GM15510 (cell line): ENCODE data around the gene ADAMTS17.

Experiments used
- POLR2A ChIP-seq: IDR thresholded peaks from 3 replicates; pipeline ENCODE4 v1.6.1; 2011; ENCODE audit warnings: borderline replicate concordance; ENCODE audit not compliant: insufficient read length; ENCODE audit errors: extremely low read depth

Gene ADAMTS17

DNA sequence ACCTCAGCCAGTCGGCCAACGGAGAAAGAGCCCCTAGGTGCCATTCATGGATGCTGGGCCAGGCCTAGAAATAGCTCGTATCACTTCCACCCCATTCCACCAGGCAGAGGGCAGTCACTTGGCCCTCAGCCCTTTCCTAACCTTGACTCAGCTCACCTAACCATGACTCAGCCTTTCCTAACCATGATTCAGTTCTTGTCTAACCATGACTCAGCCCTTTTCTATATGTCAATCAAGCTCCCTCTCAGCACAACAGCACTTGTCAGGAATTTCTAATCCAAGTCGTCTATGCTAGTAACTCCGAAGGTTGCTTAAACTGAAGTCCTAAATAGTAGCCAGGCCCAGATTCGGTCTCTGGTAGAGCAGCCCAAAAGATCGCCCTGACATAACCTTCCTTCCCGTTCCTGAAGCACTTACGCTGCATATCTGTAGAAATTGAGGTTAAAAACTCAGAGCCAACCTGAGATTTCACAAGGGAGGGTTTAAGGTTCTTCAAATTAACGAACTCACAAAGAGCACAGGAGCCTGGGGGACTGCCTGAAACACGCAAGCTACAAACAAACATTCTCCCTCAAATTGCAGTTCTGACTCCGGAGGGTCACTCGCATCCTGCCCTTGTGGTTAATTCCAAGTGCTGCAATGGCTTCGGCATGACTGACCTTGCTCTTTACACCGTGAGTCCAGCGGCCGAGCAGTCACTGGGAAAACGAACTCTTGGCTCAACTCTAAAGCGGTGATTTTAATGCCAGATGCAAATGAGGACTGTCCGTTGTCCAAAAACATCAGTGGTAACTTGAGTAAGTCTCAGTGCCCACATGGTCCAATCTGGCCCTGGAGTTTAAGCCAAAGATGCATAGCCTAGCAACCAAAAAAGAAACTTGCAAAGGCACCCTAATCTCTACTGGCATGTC lies 99.9 kb downstream of the ADAMTS17 start:
- TF ChIP-seq POLR2A, result no peak

GRCh38 chr15:100236981-100237720 lies 104.6 kb downstream of the ADAMTS17 start:
- TF ChIP-seq POLR2A, result no peak

DNA sequence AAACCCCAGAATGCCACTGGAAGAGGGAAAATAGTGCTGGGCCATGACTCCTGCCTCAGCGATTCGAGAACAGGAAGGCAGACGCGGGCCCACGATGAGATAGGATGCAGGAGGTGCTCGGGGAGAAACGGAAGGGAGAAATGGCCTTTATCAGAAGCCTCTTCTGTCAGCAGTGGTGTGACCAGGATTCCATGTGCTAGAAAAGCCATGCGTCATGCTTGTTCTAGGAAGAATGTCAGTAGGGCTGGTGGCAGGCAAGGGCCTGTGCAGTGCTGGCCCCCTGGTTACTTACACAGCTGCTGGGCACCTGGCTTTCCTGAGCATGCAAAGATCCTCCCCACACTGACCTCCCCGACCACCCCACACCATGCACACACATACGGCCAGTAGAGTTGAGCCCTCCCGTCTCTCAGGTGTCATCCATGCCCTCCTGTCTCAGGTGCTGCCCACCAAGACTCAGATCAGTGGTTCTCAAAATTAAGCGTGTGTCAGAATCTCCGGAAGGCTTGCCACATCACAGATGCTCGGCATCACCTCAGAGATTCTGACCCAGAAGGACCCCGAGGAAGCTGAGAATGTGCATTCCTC lies 106.7 kb downstream of the ADAMTS17 start:
- no peak for TF ChIP-seq POLR2A

DNA sequence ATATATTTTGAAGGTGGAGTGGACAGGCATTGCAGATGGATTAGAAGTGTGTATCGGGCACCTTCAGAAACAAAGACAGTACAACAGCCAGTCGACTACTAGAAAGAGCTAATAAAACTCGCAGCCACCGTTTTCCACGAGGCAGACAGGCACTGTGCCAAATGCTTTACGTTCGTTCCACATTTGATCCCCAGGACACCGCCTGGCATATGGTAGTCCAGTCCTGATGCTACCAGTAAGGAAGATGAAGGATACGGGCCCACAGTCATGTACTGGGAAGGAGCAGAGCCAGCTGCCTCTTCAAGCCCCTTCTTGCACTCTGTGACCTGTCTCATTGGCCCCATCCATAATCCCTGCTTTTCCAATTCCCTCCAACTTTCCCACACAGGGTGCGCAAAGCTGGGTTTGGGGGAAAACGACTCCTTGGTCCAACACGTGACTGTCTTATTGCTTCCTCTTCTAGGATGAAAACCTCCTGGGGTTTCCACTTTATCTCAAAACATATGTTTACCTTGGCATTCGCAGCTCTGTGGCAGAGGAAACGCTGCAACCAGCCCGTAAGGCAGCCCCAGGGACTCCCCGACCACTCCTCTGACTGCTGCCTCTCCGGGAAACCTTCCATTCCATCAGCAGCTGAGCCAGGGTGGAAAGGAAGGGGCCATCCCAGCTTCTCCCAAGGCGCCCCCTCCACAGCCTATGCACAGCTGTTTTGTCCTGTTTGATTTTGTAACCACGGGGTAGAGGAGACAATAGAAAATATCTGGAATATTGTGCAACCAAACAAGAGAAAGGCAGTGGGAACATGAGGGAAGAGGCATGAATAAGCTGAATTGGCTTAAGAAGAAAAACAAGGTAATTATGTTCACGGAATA lies 107.4 kb downstream of the ADAMTS17 start:
- no peak for TF ChIP-seq POLR2A

DNA sequence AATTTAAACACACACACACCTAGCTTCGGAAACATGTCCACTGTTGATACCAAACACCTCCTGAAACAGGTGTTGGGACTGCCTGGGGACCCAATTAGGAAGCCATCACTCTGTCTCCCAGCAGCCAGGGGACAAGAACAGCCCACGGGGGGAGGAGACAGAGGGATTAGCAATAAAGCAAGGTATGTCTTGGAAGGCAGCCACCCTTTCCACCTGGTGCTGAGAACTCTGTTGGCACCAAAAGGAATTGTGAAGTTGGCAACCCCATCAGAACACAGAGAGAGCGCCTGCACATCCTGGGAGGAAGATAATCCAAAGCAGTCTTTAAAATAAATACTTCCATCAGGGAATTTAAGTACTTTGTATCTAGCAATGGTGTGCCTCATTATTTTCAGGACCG lies 111.0 kb downstream of the ADAMTS17 start:
- TF ChIP-seq POLR2A, result no peak

DNA sequence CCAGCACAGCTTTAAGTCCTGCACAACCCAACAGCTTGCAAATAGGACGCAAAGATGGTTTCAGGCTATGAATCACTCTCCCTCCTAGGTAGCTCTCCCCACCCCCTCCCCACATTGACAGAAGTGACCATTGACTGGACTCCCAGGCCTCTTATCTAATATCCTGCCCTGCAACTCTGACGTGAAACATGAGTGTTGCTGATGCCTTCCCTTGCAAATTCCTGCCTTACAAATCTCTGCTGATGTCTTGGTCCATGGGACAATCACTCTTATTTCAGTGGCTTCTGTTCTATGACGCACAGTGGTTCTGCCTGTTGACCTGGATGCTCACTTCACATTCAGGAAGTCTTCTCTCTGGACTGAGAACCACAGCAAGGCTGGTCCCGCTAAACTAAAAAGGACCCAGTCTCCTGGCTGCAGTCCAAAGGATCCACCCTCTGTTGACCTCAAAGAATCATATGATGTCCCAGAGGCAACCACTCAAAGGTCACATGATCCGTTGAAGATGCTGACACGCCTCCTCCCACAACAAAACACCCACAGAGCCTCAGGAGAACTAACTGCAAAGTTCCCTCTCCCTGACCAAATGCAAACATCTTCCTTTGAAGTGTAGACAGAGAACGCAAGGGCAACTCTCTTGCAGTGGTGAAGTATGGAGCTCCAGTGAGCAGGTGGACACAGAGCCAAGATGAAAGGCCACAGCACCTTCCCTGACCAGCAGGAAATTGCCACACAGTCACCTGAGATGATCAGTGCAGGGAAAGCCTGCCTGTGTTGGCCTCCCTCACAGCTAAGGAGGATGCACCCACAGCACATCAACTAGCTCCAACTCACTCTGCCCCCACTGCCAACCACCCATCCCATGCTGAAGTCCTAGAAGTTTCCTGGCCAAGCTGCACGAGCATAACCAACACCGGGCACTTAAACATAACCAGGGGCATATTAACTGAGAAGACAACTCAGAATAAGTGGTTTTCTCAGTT lies 112.3 kb downstream of the ADAMTS17 start:
- TF ChIP-seq POLR2A, result no peak

GRCh38 chr15:100227781-100228180 lies 114.0 kb downstream of the ADAMTS17 start:
- TF ChIP-seq POLR2A, result no peak

DNA sequence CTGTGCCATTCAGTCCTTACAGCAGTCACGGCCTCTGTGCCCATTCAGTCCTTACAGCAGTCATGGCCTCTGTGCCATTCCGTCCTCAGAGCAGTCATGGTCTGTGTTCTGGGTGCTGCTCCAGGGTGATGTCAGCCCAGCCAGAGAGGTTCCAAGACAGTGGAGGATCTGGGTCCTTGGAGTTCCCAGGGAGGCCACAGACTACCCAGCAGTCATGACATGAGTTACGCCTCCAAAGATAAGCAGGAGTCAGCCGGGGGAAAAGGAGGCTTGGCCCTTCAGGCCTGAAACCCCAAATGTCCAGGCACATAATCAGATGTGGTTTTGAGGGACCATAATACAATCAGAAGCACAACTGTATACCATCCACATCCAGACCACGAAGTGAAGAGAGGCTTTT lies 115.7 kb downstream of the ADAMTS17 start:
- no peak for TF ChIP-seq POLR2A

DNA sequence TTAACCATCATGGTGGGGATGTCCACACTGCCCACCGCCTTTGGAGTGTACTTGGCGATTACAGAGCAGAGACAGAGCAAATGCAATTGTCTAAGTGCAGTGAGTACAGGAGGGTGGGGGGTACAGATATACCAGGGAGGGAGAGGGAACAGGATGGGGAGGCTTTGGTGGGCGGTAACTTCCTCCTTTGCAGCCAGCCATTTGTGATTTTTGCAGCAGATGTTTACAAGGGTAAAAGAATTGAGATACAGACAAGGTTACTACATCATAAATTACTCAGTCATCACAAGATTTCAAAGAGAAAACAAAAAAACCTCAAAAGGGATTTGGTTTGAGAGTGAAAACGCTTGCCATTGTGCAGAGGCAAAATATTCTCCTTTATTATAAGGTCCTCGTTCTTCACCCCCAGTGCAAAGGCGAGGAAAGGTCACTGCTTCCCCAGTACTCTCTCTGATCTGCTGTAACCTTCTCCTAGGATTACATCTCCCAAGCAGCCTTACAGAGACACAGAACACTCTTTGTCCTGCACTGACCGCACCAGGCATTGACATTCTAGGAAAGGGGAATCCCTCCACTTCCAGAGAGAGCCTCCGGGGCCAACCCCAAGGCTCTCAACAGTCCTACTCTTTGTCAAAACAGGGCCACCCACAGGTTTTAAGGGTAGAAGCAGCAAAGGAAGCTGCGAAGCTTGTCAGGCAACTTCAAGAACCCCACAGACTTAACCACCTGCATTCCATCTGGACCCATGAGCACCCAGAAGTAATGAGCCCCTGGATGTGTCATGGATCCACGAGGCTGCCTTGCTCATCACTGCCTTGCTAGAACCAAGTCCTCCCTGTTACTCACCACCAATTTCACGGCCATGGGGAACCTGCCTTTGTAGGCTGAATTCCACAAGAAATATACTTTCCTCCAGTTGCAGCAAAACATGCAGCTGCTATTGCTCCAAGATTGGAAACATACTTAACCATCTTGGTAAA lies 117.3 kb downstream of the ADAMTS17 start:
- TF ChIP-seq POLR2A, result no peak

DNA sequence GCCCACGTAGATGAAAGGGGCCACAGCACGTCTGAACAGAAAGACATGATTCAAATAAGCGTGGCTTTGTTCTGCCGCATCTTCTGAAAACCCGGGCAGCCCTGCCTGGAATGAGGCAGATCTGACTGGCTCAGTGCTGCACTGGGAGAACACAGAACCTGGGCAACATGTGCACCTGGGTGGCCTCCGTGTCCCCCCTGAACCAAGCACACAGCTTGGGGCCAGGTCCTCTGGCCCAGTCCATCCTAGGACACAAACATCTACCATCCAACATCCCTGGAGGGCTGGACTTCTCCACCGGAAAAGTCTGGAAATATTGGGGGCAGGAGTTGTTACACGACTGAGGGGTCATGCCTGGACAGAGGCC lies 119.4 kb downstream of the ADAMTS17 start:
- no peak for TF ChIP-seq POLR2A

- TF ChIP-seq POLR2A, result no peak
These were observed 120.1 kb downstream of the ADAMTS17 start for GRCh38 chr15:100221471-100222348.

GRCh38 chr15:100220058-100220768 lies 121.6 kb downstream of the ADAMTS17 start:
- no peak for TF ChIP-seq POLR2A
